SK-MEL-5 (cell line): Measurements from ENCODE around the gene GEMIN2. TPM values are rescaled to one million over a fixed set of nuclear protein-coding genes. Genes with fewer than 3 reads are reported as not detected.

Source experiments
- DNase-seq: peaks from one replicate; pipeline ENCODE4 v3.0.0-alpha.2; 2016; ENCODE audit warnings: low read depth, low spot score
- in situ Hi-C: cut with HindIII; loops from 2 replicates; pipeline ENCODE4 v1.10.0; 2016; ENCODE audit warnings: low sequenced_read_pairs, high pct_unique_total_duplicates, low pct_unique_long_range_greater_than_20kb
- small RNA-seq, 2 experiments: library from RNA; depleted of rRNA; stranded (forward); fragments of <200 nt; gene quantifications; one replicate each; pipeline ENCODE3, GENCODE V24; 2014
- total RNA-seq: library from RNA; depleted of rRNA; stranded (reverse); fragments of >200 nt; shearing (Covaris generic); gene quantifications from 2 replicates; pipeline ENCODE4 v1.2.3, GENCODE V29; 2014; rRNA removed

GEMIN2 gene
- total RNA-seq, 1 experiment from 2014 or later, result 17.4 TPM

DNA sequence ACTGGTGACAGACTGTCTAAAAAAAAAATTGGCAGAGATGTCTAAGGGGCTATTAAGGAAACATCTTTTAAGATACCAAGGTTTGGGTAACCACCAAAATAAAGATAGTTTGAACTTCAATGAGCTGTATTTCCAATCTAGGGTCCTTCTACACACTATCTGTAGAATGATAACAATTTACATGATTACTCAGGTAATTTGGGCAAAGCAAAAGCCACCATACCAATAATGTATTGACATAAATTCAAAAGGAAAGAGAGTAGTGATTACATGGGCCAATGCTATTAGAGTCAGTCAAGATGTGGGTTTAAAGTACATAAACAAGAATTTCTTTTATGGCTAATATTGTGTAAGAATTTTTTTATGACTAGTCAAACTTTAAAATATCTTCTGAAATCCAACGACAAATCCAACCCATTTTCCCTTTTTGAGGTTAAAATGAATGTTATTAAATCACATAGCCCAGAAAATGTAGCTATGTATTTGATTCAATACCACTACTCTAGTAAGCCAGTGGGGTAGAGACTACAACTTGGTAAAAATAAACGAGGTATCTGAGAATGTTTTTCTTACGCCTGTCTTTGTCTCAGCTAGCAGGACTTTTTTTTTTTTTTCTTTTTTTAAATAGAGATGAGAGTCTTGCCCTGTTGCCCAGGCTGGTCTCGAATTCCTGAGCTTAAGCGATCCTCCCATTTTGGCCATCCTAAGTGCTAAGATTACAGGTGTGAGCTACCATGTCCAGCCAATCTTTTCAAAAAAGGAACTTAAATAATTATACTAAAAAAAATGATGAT is 71.3 kb downstream of the GEMIN2 start:
- no peak for DNase-seq

More for the DNA sequence above, 71.3 kb downstream of the GEMIN2 start:
- in situ Hi-C loops, result no loop called here

Small RNA genes within 50 kb of the gene (small RNA-seq; reads per million reads assigned to genes)
- 0 reads per million in 2 experiments for gene AL109628.1

Other genes with a start within 250 kb of the GEMIN2 start
- 85.3 and 93.1 TPM in 2 replicates for gene SEC23A, start 11.1 kb upstream of the GEMIN2 start, total RNA-seq
- gene TRAPPC6B, start 56.0 kb downstream of the GEMIN2 start, total RNA-seq, result 10.2 and 11.6 TPM in 2 replicates
- gene PNN, start 60.9 kb downstream of the GEMIN2 start, total RNA-seq, result 15.4 and 19.0 TPM in 2 replicates
- gene MIA2, start 119.6 kb downstream of the GEMIN2 start, total RNA-seq, result 16.9 and 17.9 TPM in 2 replicates